HepG2 (cell line): ENCODE results near the gene SGTB. TPM values are rescaled to one million over a fixed set of nuclear protein-coding genes. Genes with fewer than 3 reads are reported as not detected.
A peak's percentile ranks its signal among the peaks of the same experiment; 100 is the strongest.

ENCODE experiments used
- ASH2L ChIP-seq: fragments of 300-600, 200-600 bp; sonication (generic); IDR thresholded peaks from 2 replicates; pipeline ENCODE4 v1.7.0; 2017; ENCODE audit warnings: low read depth, mild to moderate bottlenecking, moderate library complexity, mixed read lengths, low read length; ENCODE audit not compliant: insufficient read length
- FOXK2 ChIP-seq: fragments of 450-650 bp; IDR thresholded peaks from 2 replicates; pipeline ENCODE4 v1.6.1; 2016
- FOXP1 ChIP-seq, 2 experiments: fragments of 450-650 bp in 1 of 2; IDR thresholded peaks; 2 replicates each; pipeline ENCODE4 v1.6.1; 2017 to 2018; ENCODE audit warnings: antibody characterized with exemption in 1 of 2
- RARG ChIP-seq: sonication (generic); formaldehyde crosslinking; IDR thresholded peaks from 2 replicates; pipeline ENCODE4 v1.4.0; 2020; ENCODE audit warnings: low read depth, mild to moderate bottlenecking, missing genetic modification reagents
- RFX3 ChIP-seq: IDR thresholded peaks from 2 replicates; pipeline ENCODE4 v1.6.1; 2016; ENCODE audit warnings: missing biosample characterization, missing genetic modification reagents
- TOE1 ChIP-seq: sonication (generic); formaldehyde crosslinking; IDR thresholded peaks from 2 replicates; pipeline ENCODE4 v1.4.0; 2020; ENCODE audit warnings: mild to moderate bottlenecking, missing genetic modification reagents
- XRCC5 ChIP-seq: fragments of 200-400 bp; formaldehyde crosslinking; optimal IDR thresholded peaks from 2 replicates; pipeline ENCODE3; 2017; ENCODE audit warnings: mild to moderate bottlenecking, low read length
- ZBTB49 ChIP-seq: sonication (generic); formaldehyde crosslinking; IDR thresholded peaks from 2 replicates; pipeline ENCODE4 v1.4.0; 2020; ENCODE audit warnings: missing genetic modification reagents, borderline replicate concordance
- ZKSCAN5 ChIP-seq: sonication (generic); formaldehyde crosslinking; IDR thresholded peaks from 2 replicates; pipeline ENCODE4 v1.5.1; 2020; ENCODE audit warnings: mild to moderate bottlenecking, missing genetic modification reagents
- ZMAT5 ChIP-seq: sonication (generic); formaldehyde crosslinking; IDR thresholded peaks from 2 replicates; pipeline ENCODE4 v1.5.0; 2020; ENCODE audit warnings: mild to moderate bottlenecking, low read depth, missing genetic modification reagents, borderline replicate concordance
- ZNF275 ChIP-seq: sonication (generic); formaldehyde crosslinking; IDR thresholded peaks from 2 replicates; pipeline ENCODE4 v1.8.0; 2022; ENCODE audit warnings: missing genetic modification reagents, mild to moderate bottlenecking, inconsistent platforms, borderline replicate concordance
- ZNF530 ChIP-seq: sonication (generic); formaldehyde crosslinking; IDR thresholded peaks from 2 replicates; pipeline ENCODE4 v1.5.0; 2020; ENCODE audit warnings: low read depth, mild to moderate bottlenecking, missing genetic modification reagents
- polyA plus RNA-seq, 8 experiments: library from polyadenylated mRNA; depleted of rRNA in 3 of 8; stranded (reverse) in 7 of 8; unstranded in 1 of 8; fragments of >200 nt; fragmentation: Illumina TruSeq in 4 of 8; extraction: Trizol in 4 of 8; gene quantifications; 2 replicates each; pipeline versions ENCODE4 v1.2.1 to v1.2.3, GENCODE V29; 2011 to 2016; ENCODE audit warnings: low read depth in 4 of 8, missing spikeins in 1 of 8, mixed read lengths in 1 of 8; ENCODE audit not compliant: insufficient read depth in 1 of 8
- total RNA-seq, 5 experiments: library from RNA; depleted of rRNA; stranded (reverse); fragments of >200 nt; fragmentation: Illumina TruSeq; extraction: Trizol; gene quantifications; 2 replicates each; pipeline ENCODE4 v1.2.3, GENCODE V29; 2016; ENCODE audit warnings: low read depth in 1 of 5
- TF ChIP-seq, protein P1 (sequence below): sonication (generic); formaldehyde crosslinking; IDR thresholded peaks from 2 replicates; pipeline ENCODE4 v1.4.0; 2020; ENCODE audit warnings: mild to moderate bottlenecking, missing genetic modification reagents
- TF ChIP-seq, protein P2 (sequence below): sonication (generic); formaldehyde crosslinking; IDR thresholded peaks from 2 replicates; pipeline ENCODE4 v1.4.0; 2020; ENCODE audit warnings: missing genetic modification reagents

SGTB gene
- total and polyA plus RNA-seq, 2 of the 13 experiments (the other 11 are each of a cell fraction or from before 2014, with no cell fraction given), result 5.2 to 11.2 TPM

DNA sequence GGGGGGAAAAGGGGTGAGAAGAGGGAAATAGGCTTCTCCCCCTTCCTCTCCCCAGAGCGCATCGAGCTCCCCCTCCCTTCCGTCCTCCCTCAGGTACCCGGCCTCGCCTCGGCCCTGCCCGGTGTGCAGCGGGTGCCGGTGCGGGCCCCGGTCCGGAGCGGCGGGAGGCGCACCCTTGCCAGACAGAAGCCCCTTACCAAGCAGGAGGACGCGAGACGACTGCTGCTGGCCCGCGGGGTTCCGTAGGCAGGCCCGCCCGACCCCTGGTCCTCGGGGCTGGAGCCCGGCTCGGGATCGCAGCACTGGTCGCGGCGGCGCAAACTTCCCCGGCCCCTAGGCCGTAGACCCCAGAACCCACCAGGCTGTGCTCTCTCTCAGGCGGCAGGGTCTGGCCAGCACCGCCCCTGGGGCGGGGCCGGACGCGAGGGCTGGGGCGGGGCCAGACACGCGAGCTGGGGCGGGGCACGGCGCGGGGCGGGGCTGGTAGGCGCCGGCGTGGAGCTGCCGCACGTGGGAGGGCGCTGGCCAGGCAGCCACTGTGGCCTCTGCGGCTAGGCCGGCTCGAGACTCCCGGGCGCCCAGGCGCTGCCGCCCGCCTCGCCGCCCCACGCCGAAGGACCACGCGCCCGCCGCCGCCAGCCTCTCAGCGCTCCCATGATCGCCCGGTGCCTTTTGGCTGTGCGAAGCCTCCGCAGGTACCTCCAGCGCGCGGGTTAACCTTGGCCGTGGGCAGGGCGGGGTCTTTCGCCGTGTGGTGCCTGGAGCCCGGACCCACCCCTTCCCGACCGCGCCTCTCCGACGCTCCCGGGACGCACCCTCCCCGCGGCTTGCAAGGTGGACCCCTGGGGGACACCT, at the start of gene SGTB, which contains the start of gene NLN (continued):
- TF ChIP-seq TOE1, result no peak
- TF ChIP-seq FOXP1 (IDR thresholded peaks at IDR 0.05), result no peak
- TF ChIP-seq FOXP1 (CRISPR knock-in tag; IDR thresholded peaks at IDR 0.05), result no peak
- TF ChIP-seq ASH2L, result peak; percentile 66
- TF ChIP-seq XRCC5, result no peak
- no peak for TF ChIP-seq ZMAT5 (CRISPR knock-in tag)
- 0 out of 2 replicates have a peak, but pooled peaks have one; percentile 68 for TF ChIP-seq RARG (CRISPR knock-in tag)
- TF ChIP-seq ZNF530 (CRISPR knock-in tag), result no peak
- no peak for TF ChIP-seq ZKSCAN5 (CRISPR knock-in tag)
- TF ChIP-seq FOXK2, result no peak
- no peak for TF ChIP-seq ZBTB49 (CRISPR knock-in tag)
- TF ChIP-seq, protein P1, sequence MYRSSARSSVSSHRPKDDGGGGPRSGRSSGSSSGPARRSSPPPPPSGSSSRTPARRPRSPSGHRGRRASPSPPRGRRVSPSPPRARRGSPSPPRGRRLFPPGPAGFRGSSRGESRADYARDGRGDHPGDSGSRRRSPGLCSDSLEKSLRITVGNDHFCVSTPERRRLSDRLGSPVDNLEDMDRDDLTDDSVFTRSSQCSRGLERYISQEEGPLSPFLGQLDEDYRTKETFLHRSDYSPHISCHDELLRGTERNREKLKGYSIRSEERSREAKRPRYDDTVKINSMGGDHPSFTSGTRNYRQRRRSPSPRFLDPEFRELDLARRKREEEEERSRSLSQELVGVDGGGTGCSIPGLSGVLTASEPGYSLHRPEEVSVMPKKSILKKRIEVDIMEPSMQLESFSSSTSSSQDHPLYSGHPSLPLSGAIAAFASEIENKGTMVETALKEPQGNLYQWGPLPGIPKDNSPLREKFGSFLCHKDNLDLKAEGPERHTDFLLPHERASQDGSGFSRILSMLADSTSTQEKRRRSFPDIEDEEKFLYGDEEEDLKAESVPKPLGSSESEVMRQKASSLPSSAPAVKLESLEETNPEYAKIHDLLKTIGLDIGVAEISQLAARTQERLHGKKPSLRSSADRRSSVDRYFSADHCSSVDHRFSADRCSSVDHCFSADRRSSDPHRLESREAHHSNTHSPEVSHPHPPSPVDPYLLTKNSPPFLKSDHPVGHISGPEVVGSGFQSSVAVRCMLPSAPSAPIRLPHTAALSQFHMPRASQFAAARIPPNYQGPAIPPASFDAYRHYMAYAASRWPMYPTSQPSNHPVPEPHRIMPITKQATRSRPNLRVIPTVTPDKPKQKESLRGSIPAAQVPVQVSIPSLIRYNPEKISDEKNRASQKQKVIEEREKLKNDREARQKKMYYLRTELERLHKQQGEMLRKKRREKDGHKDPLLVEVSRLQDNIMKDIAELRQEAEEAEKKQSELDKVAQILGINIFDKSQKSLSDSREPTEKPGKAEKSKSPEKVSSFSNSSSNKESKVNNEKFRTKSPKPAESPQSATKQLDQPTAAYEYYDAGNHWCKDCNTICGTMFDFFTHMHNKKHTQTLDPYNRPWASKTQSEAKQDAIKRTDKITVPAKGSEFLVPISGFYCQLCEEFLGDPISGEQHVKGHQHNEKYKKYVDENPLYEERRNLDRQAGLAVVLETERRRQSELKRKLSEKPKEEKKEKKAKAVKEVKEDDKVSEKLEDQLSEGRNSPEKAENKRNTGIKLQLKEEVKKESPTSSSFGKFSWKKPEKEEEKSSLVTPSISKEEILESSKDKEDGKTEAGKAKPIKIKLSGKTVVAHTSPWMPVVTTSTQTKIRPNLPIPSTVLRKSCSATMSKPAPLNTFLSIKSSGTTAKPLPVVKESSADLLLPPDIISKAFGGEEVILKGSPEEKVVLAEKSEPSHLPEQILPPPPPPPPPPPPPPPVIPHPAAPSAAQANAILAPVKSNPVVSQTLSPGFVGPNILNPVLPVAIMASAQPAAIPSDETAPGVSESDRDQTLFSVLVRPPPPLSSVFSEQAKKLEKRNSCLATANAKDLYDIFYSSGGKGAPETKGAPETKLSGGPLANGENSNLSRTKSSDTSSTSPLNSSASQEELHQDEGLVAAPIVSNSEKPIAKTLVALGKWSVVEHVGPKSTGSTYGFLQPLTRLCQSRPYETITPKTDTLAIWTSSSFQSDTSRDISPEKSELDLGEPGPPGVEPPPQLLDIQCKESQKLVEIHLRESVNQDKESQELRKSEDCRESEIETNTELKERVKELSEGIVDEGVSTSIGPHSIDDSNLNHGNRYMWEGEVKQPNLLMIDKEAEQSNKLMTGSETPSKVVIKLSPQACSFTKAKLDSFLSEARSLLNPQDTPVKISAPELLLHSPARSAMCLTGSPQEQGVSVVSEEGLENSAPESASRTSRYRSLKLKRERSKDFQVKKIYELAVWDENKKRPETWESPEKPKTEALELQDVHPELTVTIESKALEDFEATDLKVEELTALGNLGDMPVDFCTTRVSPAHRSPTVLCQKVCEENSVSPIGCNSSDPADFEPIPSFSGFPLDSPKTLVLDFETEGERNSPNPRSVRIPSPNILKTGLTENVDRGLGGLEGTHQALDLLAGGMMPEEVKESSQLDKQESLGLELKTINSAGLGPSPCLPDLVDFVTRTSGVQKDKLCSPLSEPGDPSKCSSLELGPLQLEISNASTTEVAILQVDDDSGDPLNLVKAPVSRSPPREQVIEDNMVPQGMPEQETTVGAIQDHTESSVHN, result 0 out of 2 replicates have a peak, but pooled peaks have one; percentile 75
- no peak for TF ChIP-seq RFX3 (CRISPR knock-in tag)
- TF ChIP-seq, protein P2, sequence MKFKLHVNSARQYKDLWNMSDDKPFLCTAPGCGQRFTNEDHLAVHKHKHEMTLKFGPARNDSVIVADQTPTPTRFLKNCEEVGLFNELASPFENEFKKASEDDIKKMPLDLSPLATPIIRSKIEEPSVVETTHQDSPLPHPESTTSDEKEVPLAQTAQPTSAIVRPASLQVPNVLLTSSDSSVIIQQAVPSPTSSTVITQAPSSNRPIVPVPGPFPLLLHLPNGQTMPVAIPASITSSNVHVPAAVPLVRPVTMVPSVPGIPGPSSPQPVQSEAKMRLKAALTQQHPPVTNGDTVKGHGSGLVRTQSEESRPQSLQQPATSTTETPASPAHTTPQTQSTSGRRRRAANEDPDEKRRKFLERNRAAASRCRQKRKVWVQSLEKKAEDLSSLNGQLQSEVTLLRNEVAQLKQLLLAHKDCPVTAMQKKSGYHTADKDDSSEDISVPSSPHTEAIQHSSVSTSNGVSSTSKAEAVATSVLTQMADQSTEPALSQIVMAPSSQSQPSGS (CRISPR knock-in tag), result no peak
- TF ChIP-seq ZNF275, result no peak
